HG03575 (cell line): Measurements from ENCODE around the gene CDC27.
"Not testable (repeated sequence)": the region's sequence is repeated elsewhere in the genome, so short reads cannot be mapped to it uniquely, and the experiment has no call there.

Experiments used
- ATAC-seq: cut with Tn5 transposase; IDR thresholded peaks from one replicate; pipeline ENCODE4 v1.9.1; 2021; ENCODE audit not compliant: unreplicated experiment, insufficient number of reproducible peaks, low FRiP score; ENCODE audit errors: extremely low read depth

CDC27 gene

GRCh38 chr17:47203984-47204721 is 15.1 kb upstream of the CDC27 start:
- ATAC-seq: no peak

GRCh38 chr17:47201166-47201565 is 12.1 kb upstream of the CDC27 start:
- no peak for ATAC-seq

- ATAC-seq: no peak
Measured at GRCh38 chr17:47200325-47200664, 11.2 kb upstream of the CDC27 start.

GRCh38 chr17:47199627-47200324 is 10.7 kb upstream of the CDC27 start:
- ATAC-seq: no peak

GRCh38 chr17:47197821-47198220 is 8.7 kb upstream of the CDC27 start:
- no peak for ATAC-seq

- ATAC-seq: no peak
Measured at GRCh38 chr17:47193931-47194511, 4.9 kb upstream of the CDC27 start.

- ATAC-seq: no peak
Measured at GRCh38 chr17:47192554-47192953, 3.5 kb upstream of the CDC27 start.

- no peak for ATAC-seq
Measured at GRCh38 chr17:47190770-47191169, 1.7 kb upstream of the CDC27 start.

- ATAC-seq: no peak
Measured at GRCh38 chr17:47190243-47190642, 1.1 kb upstream of the CDC27 start.

- no peak for ATAC-seq
Measured at GRCh38 chr17:47189732-47190237, 690 bp upstream of the CDC27 start.

GRCh38 chr17:47188271-47188875 is 722 bp downstream of the CDC27 start:
- no peak for ATAC-seq

GRCh38 chr17:47184681-47185080 is 4.4 kb downstream of the CDC27 start:
- ATAC-seq: no peak

GRCh38 chr17:47180988-47181387 is 8.1 kb downstream of the CDC27 start:
- not testable (repeated sequence) for ATAC-seq

- ATAC-seq: no peak
Measured at GRCh38 chr17:47180337-47180736, 8.8 kb downstream of the CDC27 start.

GRCh38 chr17:47179141-47179540 is 10.0 kb downstream of the CDC27 start:
- no peak for ATAC-seq

- ATAC-seq: no peak
Measured at GRCh38 chr17:47177261-47177660, 11.8 kb downstream of the CDC27 start.

- ATAC-seq: no peak
Measured at GRCh38 chr17:47176389-47176826, 12.7 kb downstream of the CDC27 start.

- not testable (repeated sequence) for ATAC-seq
Measured at GRCh38 chr17:47174823-47175222, 14.3 kb downstream of the CDC27 start.

GRCh38 chr17:47172696-47173565 is 16.2 kb downstream of the CDC27 start:
- ATAC-seq: no peak
